NCI-H345 treated with DMSO at 0.1 percent for 48 hours (cell line): ENCODE measurements around the gene ZNF331.

Source experiments
- DNase-seq: peaks from one replicate; lab custom pipeline; 2025; ENCODE audit not compliant: unreplicated experiment; lab: John Stamatoyannopoulos, UW

The ZNF331 gene

GRCh38 chr19:53520547-53521372, 17.2 kb upstream of the ZNF331 start:
- DNase-seq, result peak; percentile 87

GRCh38 chr19:53521373-53522202, 16.4 kb upstream of the ZNF331 start:
- no peak for DNase-seq

GRCh38 chr19:53525922-53526321, 12.0 kb upstream of the ZNF331 start:
- no peak for DNase-seq

- no peak for DNase-seq
Measured at GRCh38 chr19:53530622-53531021, 7.3 kb upstream of the ZNF331 start.

GRCh38 chr19:53531457-53531856, 6.5 kb upstream of the ZNF331 start:
- DNase-seq, result no peak

- no peak for DNase-seq
Measured at GRCh38 chr19:53532362-53532761, 5.6 kb upstream of the ZNF331 start.

GRCh38 chr19:53536225-53536548, 1.8 kb upstream of the ZNF331 start:
- DNase-seq, result no peak

GRCh38 chr19:53537121-53537520, 824 bp upstream of the ZNF331 start:
- peak; percentile 16 for DNase-seq

- DNase-seq, result no peak
Measured at GRCh38 chr19:53538378-53539109, 599 bp downstream of the ZNF331 start.

- DNase-seq, result no peak
Measured at GRCh38 chr19:53540091-53540490, 2.1 kb downstream of the ZNF331 start.

- DNase-seq, result no peak
Measured at GRCh38 chr19:53541971-53542370, 4.0 kb downstream of the ZNF331 start.

GRCh38 chr19:53545271-53546065, 7.5 kb downstream of the ZNF331 start:
- no peak for DNase-seq

GRCh38 chr19:53546758-53547513, 9.0 kb downstream of the ZNF331 start:
- DNase-seq, result no peak

GRCh38 chr19:53549340-53549739, 11.4 kb downstream of the ZNF331 start:
- DNase-seq, result no peak

- DNase-seq, result no peak
Measured at GRCh38 chr19:53552001-53552721, 14.2 kb downstream of the ZNF331 start.

- DNase-seq, result no peak
Measured at GRCh38 chr19:53553156-53553555, 15.2 kb downstream of the ZNF331 start.

GRCh38 chr19:53553865-53554791, 16.2 kb downstream of the ZNF331 start:
- peak; percentile 56 for DNase-seq

- DNase-seq, result no peak
Measured at GRCh38 chr19:53554804-53555203, 16.9 kb downstream of the ZNF331 start.
